Posterior cingulate gyrus (tissue), 11 donors: Measurements from ENCODE around the gene ATP2B1.

Source experiments
- DNase-seq, 10 donors: peaks; one replicate each; pipeline versions ENCODE4 v3.0.0 to v3.0.0-alpha.2; 2020 to 2021; ENCODE audit warnings: mixed read lengths in 3 of 10
- intact Hi-C: fragments of 100-400 bp; cut with DNase I; formaldehyde crosslinking; loops from one replicate; pipeline ENCODE4 v1.15.1; 2023

Gene ATP2B1

GRCh38 chr12:89663577-89664357 is 44.9 kb downstream of the ATP2B1 start:
- intact Hi-C loops, result no loop called here

GRCh38 chr12:89662623-89663022 is 46.0 kb downstream of the ATP2B1 start:
- DNase-seq, result no peak
- intact Hi-C loops, result no loop called here

More at GRCh38 chr12:89663577-89664357, 44.9 kb downstream of the ATP2B1 start:
- DNase-seq, result no peak

GRCh38 chr12:89661706-89662330 is 46.8 kb downstream of the ATP2B1 start:
- intact Hi-C loops, result no loop called here
- no peak for DNase-seq

GRCh38 chr12:89657739-89658138 is 50.9 kb downstream of the ATP2B1 start:
- DNase-seq, result no peak
- intact Hi-C loops, result no loop called here

GRCh38 chr12:89657066-89657465 is 51.6 kb downstream of the ATP2B1 start:
- no peak for DNase-seq
- intact Hi-C loops, result no loop called here

- DNase-seq, result no peak
These were observed 52.8 kb downstream of the ATP2B1 start for GRCh38 chr12:89655841-89656240.

GRCh38 chr12:89651192-89651591 is 57.4 kb downstream of the ATP2B1 start:
- no peak for DNase-seq

More at GRCh38 chr12:89655841-89656240, 52.8 kb downstream of the ATP2B1 start:
- intact Hi-C loops, result no loop called here

GRCh38 chr12:89650239-89650638 is 58.4 kb downstream of the ATP2B1 start:
- intact Hi-C loops, result no loop called here
- DNase-seq, result no peak

More at GRCh38 chr12:89651192-89651591, 57.4 kb downstream of the ATP2B1 start:
- intact Hi-C loops, result no loop called here

DNA sequence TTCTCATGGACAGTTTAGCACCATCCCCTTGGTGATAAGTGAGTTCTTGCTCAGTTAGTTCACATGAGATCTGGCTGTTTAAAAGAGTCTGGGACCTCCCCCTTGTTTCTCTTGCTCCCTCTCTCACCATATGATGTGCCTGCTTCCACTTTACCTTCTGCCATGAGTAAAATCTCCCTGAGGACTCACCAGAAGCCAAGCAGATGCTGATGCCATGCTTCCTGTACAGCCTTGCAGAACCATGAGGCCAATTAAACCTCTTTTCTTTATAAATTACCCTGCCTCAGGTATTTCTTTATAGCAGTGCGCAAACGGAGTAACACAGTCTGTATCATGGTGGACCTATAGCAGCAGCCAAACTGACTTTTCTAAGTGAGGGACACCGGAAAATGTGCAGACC is 58.8 kb downstream of the ATP2B1 start:
- DNase-seq, result no peak
- intact Hi-C loops, result no loop called here

- DNase-seq, result no peak
- intact Hi-C loops, result no loop called here
These were observed 59.5 kb downstream of the ATP2B1 start for GRCh38 chr12:89649139-89649538.

DNA sequence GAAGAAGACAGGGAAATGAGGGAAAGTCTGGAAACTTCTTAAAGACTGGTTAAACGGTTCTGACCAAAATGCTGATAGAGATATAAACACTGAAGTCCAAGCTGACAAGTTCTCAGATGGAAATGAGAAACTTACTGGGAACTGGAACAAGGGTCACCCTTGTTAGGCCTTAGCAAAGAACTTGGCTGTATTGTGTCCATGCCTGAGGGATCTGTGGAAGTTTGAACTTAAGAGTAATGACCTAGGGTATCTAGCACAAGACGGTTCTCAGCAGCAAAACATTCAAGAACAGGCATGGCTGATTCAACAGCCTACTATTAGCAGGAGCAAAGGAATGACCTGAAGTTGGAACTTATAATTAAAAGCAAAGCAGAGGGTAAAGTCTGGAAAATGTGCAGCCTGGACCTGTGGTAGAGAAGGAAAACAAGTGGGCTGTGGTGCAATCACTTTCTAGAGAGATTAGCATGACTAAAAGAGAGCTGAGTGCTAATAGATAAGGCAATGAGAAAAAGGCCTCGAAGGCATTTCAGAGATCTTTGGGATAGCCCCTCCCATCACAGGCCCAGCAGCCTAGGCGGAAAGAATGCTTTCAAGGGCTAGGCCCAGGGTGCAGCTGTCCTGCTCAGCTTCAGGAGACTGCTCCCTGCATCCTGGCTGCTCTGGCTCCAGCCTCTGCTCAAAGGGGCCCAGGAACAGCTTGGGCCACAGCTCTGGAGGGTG is 60.3 kb downstream of the ATP2B1 start:
- intact Hi-C loops, result no loop called here

GRCh38 chr12:89645434-89645833 is 63.2 kb downstream of the ATP2B1 start:
- no peak for DNase-seq
- intact Hi-C loops, result no loop called here

More for the DNA sequence above, 60.3 kb downstream of the ATP2B1 start:
- no peak for DNase-seq

- no peak for DNase-seq
- intact Hi-C loops, result no loop called here
These were observed 65.7 kb downstream of the ATP2B1 start for GRCh38 chr12:89642959-89643358.

DNA sequence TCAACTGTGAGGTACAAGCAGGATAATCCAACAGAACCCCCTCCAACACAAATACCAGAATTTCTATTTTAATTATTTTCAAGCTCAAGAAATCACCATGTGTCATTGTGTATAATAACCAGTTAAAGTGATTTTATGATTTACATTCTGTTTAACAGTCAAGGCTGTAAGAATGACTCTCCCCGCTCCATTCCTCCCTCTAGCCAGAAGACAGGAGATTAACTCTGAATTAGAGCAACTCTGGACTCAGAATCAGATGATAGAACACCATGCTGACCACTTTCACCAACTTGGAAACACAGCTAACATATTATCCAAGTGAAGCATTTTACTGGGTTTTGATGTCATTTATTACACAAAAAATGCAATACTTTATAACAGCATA is 71.9 kb downstream of the ATP2B1 start:
- DNase-seq, result no peak

DNA sequence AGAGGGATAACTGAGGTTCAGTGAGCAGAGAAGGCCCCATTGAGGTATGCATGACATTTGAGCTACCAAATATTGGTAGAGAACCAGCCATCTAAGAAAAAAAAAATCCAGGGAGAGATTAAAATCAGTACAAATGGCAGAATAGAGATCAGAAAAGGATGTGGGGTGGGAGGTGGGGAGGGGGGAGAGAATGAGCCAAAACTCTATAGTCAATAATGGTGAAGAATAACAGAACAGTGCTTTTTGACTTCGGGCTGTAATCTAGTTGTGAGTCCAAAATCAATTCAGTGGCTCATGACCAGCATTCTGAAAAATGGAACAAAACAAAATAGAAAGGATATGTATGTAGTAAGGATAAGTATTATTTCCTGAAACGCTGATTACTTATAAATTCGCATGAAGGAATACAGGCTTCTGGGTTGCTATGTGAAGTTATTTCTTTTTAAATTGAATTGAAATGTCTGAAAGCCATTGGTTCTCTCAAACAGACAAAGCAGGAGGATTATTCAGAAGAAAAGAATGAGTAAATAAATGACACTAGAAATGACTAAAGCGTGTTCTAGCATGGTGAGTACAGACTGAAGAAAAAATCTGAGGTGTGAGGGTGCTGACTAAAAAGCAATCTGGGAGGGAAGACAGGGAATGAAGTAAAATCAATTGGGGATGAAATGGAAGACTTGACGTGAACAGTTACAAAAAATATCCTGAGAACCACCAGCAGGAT is 72.4 kb downstream of the ATP2B1 start:
- no peak for DNase-seq
- intact Hi-C loops, result no loop called here

More for the DNA sequence above, 71.9 kb downstream of the ATP2B1 start:
- intact Hi-C loops, result no loop called here

DNA sequence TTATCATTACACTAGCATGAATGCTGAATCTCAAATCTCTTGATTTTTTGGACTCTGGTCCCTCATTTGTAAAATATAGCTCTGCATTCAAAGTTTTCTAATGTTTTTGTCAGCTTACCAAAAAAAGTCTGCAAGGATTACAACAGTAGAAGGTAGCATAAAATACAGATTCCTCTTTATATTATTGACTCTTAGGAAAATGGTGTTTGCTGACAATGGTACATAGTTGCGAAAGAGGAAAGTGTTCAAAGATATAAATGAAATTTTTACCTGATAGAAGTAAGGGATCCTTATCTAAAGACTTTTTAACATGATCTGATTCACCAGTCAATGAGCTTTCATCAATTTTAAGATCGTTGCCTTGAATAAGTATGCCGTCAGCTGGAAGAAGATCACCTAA is 74.1 kb downstream of the ATP2B1 start:
- no peak for DNase-seq
- intact Hi-C loops, result no loop called here

GRCh38 chr12:89632778-89633177 is 75.9 kb downstream of the ATP2B1 start:
- intact Hi-C loops, result no loop called here
- no peak for DNase-seq

- intact Hi-C loops, result no loop called here
- DNase-seq, result no peak
These were observed 86.5 kb downstream of the ATP2B1 start for GRCh38 chr12:89622115-89622514.

GRCh38 chr12:89621521-89621920 is 87.1 kb downstream of the ATP2B1 start:
- DNase-seq, result no peak
- intact Hi-C loops, result no loop called here

- DNase-seq, result no peak
- intact Hi-C loops, result no loop called here
These were observed 88.9 kb downstream of the ATP2B1 start for GRCh38 chr12:89619764-89620163.
